Breast epithelium (tissue), 4 donors: ENCODE measurements around the gene GIMAP4. TPM values are rescaled to one million over a fixed set of nuclear protein-coding genes. Genes with fewer than 3 reads are reported as not detected.

Experiments
- DNase-seq, 2 donors: peaks; one replicate each; pipeline ENCODE4 v3.0.0-alpha.2; 2019; ENCODE audit warnings: low spot score in 2 of 2
- H3K27ac ChIP-seq, 2 donors: fragments of 200-600 bp; sonication (generic) in 1 of 2; one replicate each; pipeline ENCODE4 v1.5.1; 2016 to 2019; ENCODE audit warnings: mild to moderate bottlenecking in 1 of 2
- H3K27me3 ChIP-seq, 2 donors: fragments of 200-600 bp; sonication (generic) in 1 of 2; one replicate each; pipeline versions ENCODE4 v1.5.1 to v1.6.0; 2017 to 2019; ENCODE audit warnings: control low read depth in 1 of 2, mild to moderate bottlenecking in 1 of 2
- H3K36me3 ChIP-seq: fragments of 200-600 bp; one replicate; pipeline ENCODE4 v1.5.1; 2019
- H3K4me1 ChIP-seq, 2 donors: fragments of 200-600 bp; sonication (generic); one replicate each; pipeline ENCODE4 v1.5.1; 2016 to 2019; ENCODE audit warnings: control low read depth in 1 of 2
- H3K4me3 ChIP-seq, 3 donors: fragments of 200-600 bp; sonication (generic); 1 replicate in 2 of 3; 2 replicates in 1 of 3; pipeline ENCODE4 v1.5.1; 2016 to 2019; ENCODE audit warnings: mild to moderate bottlenecking in 3 of 3, moderate library complexity in 2 of 3
- H3K9me3 ChIP-seq, 2 donors: fragments of 200-600 bp; sonication (generic) in 1 of 2; one replicate each; pipeline ENCODE4 v1.5.1; 2016 to 2019; ENCODE audit warnings: control low read depth in 1 of 2
- CTCF ChIP-seq, 3 donors: fragments of 450-650 bp; IDR thresholded peaks; one replicate each; pipeline ENCODE4 v1.5.1; 2016 to 2017; ENCODE audit warnings: antibody characterized with exemption in 3 of 3, mild to moderate bottlenecking in 3 of 3, moderate library complexity in 3 of 3
- POLR2A ChIP-seq: fragments of 450-650 bp; IDR thresholded peaks from one replicate; pipeline ENCODE4 v1.6.1; 2016; ENCODE audit warnings: antibody characterized with exemption, mild to moderate bottlenecking, moderate library complexity
- POLR2AphosphoS5 ChIP-seq, 3 donors: sonication (generic); formaldehyde crosslinking; IDR thresholded peaks; one replicate each; pipeline ENCODE4 v1.6.1; 2017; ENCODE audit warnings: antibody characterized with exemption in 3 of 3
- intact Hi-C: fragments of 100-400 bp; cut with DNase I; formaldehyde crosslinking; loops from one replicate; pipeline ENCODE4 v1.15.1; 2023; ENCODE audit warnings: low total_unique reads
- total RNA-seq, 3 donors: library from RNA; depleted of rRNA; stranded (reverse); fragments of >200 nt; gene quantifications; one replicate each; pipeline ENCODE4 v1.1.0, GENCODE V29; 2016

The GIMAP4 gene
- total RNA-seq, 3 donors from 2014 or later: 19.3 to 29.8 (median 29.2) TPM

GRCh38 chr7:150538259-150538658 is 28.9 kb upstream of the GIMAP4 start:
- TF ChIP-seq CTCF (IDR thresholded peaks at IDR 0.05) (no peak), POLR2AphosphoS5 (IDR thresholded peaks at IDR 0.05) (no peak), POLR2A (no peak)
- intact Hi-C loops: no loop called here
- Histone ChIP-seq H3K36me3 (no peaks in the 10 kb centered on the region), H3K27ac (no peak overlapping the region), H3K9me3 (peaks cover 39 to 46% of the 10 kb centered on the region in 2 donors), H3K27me3 (no peaks in the 10 kb centered on the region), H3K4me1 (no peaks in the 10 kb centered on the region), H3K4me3 (no peak overlapping the region)
- DNase-seq: no peak

GRCh38 chr7:150553163-150553562 is 14.0 kb upstream of the GIMAP4 start:
- TF ChIP-seq POLR2A (no peak), POLR2AphosphoS5 (IDR thresholded peaks at IDR 0.05) (no peak), CTCF (IDR thresholded peaks at IDR 0.05) (no peak)
- H3K9me3 ChIP-seq: peaks cover 0 to 4% of the 10 kb centered on the region in 2 donors

GRCh38 chr7:150556521-150557138 is 10.6 kb upstream of the GIMAP4 start:
- H3K9me3 ChIP-seq: peaks cover 10 to 17% of the 10 kb centered on the region in 2 donors
- no peaks in the 10 kb centered on the region for H3K4me1 ChIP-seq
- DNase-seq: no peak
- intact Hi-C loops: no loop called here
- no peaks in the 10 kb centered on the region for H3K27me3 ChIP-seq
- H3K27ac ChIP-seq: no peak overlapping the region
- TF ChIP-seq POLR2A (no peak), CTCF (IDR thresholded peaks at IDR 0.05) (no peak), POLR2AphosphoS5 (IDR thresholded peaks at IDR 0.05) (no peak)
- no peaks in the 10 kb centered on the region for H3K36me3 ChIP-seq
- no peak overlapping the region for H3K4me3 ChIP-seq

More at GRCh38 chr7:150553163-150553562, 14.0 kb upstream of the GIMAP4 start:
- intact Hi-C loops: loop anchor here (5.0 kb wide), 1 partner anchor 91 kb away; no protein-coding TSS in a partner anchor
- Histone ChIP-seq H3K4me1 (no peaks in the 10 kb centered on the region), H3K36me3 (no peaks in the 10 kb centered on the region), H3K27me3 (no peaks in the 10 kb centered on the region), H3K4me3 (no peak overlapping the region), H3K27ac (no peak overlapping the region)
- no peak for DNase-seq

- no peak for TF ChIP-seq CTCF (IDR thresholded peaks at IDR 0.05)
- no peak for TF ChIP-seq POLR2A
- no peak for TF ChIP-seq POLR2AphosphoS5 (IDR thresholded peaks at IDR 0.05)
- Histone ChIP-seq H3K4me1 (no peaks in the 10 kb centered on the region), H3K27me3 (no peaks in the 10 kb centered on the region), H3K27ac (no peak overlapping the region), H3K9me3 (peaks cover 10 to 17% of the 10 kb centered on the region in 2 donors), H3K36me3 (no peaks in the 10 kb centered on the region), H3K4me3 (no peak overlapping the region)
- intact Hi-C loops: no loop called here
- DNase-seq: no peak
These were observed 6.7 kb upstream of the GIMAP4 start for GRCh38 chr7:150560486-150560885.

GRCh38 chr7:150562919-150563318 is 4.3 kb upstream of the GIMAP4 start:
- Histone ChIP-seq H3K36me3 (no peaks in the 10 kb centered on the region), H3K9me3 (peaks cover 10 to 17% of the 10 kb centered on the region in 2 donors), H3K27me3 (no peaks in the 10 kb centered on the region), H3K27ac (no peak overlapping the region), H3K4me3 (no peak overlapping the region), H3K4me1 (no peaks in the 10 kb centered on the region)
- DNase-seq: no peak
- TF ChIP-seq CTCF (IDR thresholded peaks at IDR 0.05) (no peak), POLR2A (no peak), POLR2AphosphoS5 (IDR thresholded peaks at IDR 0.05) (no peak)
- intact Hi-C loops: no loop called here
